Panc1 (cell line): Measurements from ENCODE around the gene GPC2. TPM values are rescaled to one million over a fixed set of nuclear protein-coding genes. Genes with fewer than 3 reads are reported as not detected.
"Not testable (repeated sequence)": the region's sequence is repeated elsewhere in the genome, so short reads cannot be mapped to it uniquely, and the experiment has no call there.

ENCODE experiments used
- ATAC-seq: fragments of 200-7000 bp; cut with Tn5 transposase; 2 replicates; pipeline ENCODE4 v1.9.1; 2020; ENCODE audit warnings: mild to moderate bottlenecking, moderate library complexity
- BruUV-seq: library from RNA; stranded (reverse); fragments of 400-500 nt; replicated peaks from 2 replicates; lab custom pipeline; 2021; lab: Mats Ljungman, UMichigan
- CTCF ChIA-PET: fragments of 300-600 bp; sonication (Branson Sonifier 250); formaldehyde crosslinking; loops from one replicate; lab custom pipeline; 2022; ENCODE audit warnings: antibody characterized with exemption; lab: Charles Lee
- POLR2A ChIA-PET: fragments of 300-600 bp; sonication (Branson Sonifier 250); formaldehyde crosslinking; loops from one replicate; lab custom pipeline; 2022; ENCODE audit warnings: antibody characterized with exemption; lab: Charles Lee
- DNase-seq: peaks from one replicate; pipeline ENCODE4 v3.0.0-alpha.2; 2010; ENCODE audit warnings: low read depth, low spot score
- H3K27ac ChIP-seq: 2 replicates; pipeline ENCODE4 v1.5.1; 2011; ENCODE audit warnings: mild to moderate bottlenecking, low read length, inconsistent platforms
- H3K27me3 ChIP-seq: fragments of 200-500 bp; sonication (Bioruptor generic); 2 replicates; pipeline ENCODE4 v1.6.0; 2014; ENCODE audit warnings: low read length, inconsistent platforms; ENCODE audit not compliant: control insufficient read depth, insufficient read depth
- H3K36me3 ChIP-seq: fragments of 200-500 bp; sonication (Bioruptor generic); 2 replicates; pipeline ENCODE4 v1.5.1; 2014; ENCODE audit warnings: inconsistent platforms, mild to moderate bottlenecking, low read length, moderate library complexity; ENCODE audit not compliant: control insufficient read depth, insufficient read depth
- H3K4me1 ChIP-seq: 2 replicates; pipeline ENCODE4 v1.5.1; 2011; ENCODE audit warnings: inconsistent platforms, mild to moderate bottlenecking, low read length, moderate library complexity; ENCODE audit not compliant: control insufficient read depth, insufficient read depth
- H3K4me3 ChIP-seq, 2 experiments: 2 replicates each; pipeline ENCODE4 v1.5.1; 2011 to 2012; ENCODE audit warnings: low read depth in 2 of 2, low read length in 2 of 2, mild to moderate bottlenecking in 2 of 2, inconsistent platforms in 1 of 2, moderate library complexity in 1 of 2
- H3K9me3 ChIP-seq: fragments of 200-500 bp; sonication (Bioruptor generic); 2 replicates; pipeline ENCODE4 v1.5.1; 2014; ENCODE audit warnings: low read depth, mild to moderate bottlenecking, inconsistent platforms, low read length, moderate library complexity; ENCODE audit not compliant: control insufficient read depth, insufficient read depth
- CTCF ChIP-seq: fragments of 450-650 bp; IDR thresholded peaks from 2 replicates; pipeline ENCODE4 v1.5.1; 2017; ENCODE audit warnings: mild to moderate bottlenecking
- POLR2AphosphoS5 ChIP-seq: IDR thresholded peaks from 2 replicates; pipeline ENCODE4 v1.6.1; 2012; ENCODE audit warnings: mild to moderate bottlenecking, low read depth, low read length, moderate library complexity
- REST ChIP-seq, 2 experiments: IDR thresholded peaks; 2 replicates each; pipeline ENCODE4 v1.6.1; 2011 to 2012; ENCODE audit warnings: low read depth in 2 of 2, control low read depth in 1 of 2, low read length in 1 of 2, mild to moderate bottlenecking in 1 of 2, moderate library complexity in 1 of 2; ENCODE audit not compliant: insufficient read depth in 1 of 2
- SIN3A ChIP-seq: IDR thresholded peaks from 2 replicates; pipeline ENCODE4 v1.6.1; 2012; ENCODE audit warnings: low read depth, mild to moderate bottlenecking, low read length, moderate library complexity, borderline replicate concordance; ENCODE audit not compliant: insufficient read depth
- TCF7L2 ChIP-seq: IDR thresholded peaks from 2 replicates; pipeline ENCODE4 v1.6.1; 2011; ENCODE audit warnings: mild to moderate bottlenecking, low read depth, low read length, inconsistent platforms
- in situ Hi-C: cut with HindIII; loops from 2 replicates; pipeline ENCODE4 v1.10.0; 2016; ENCODE audit warnings: low sequenced_read_pairs, low pct_unique_long_range_greater_than_20kb
- intact Hi-C: fragments of 100-400 bp; cut with micrococcal nuclease; formaldehyde crosslinking; loops from one replicate; pipeline ENCODE4 v1.10.0; 2022; ENCODE audit not compliant: unreplicated experiment
- total RNA-seq: library from RNA; stranded (reverse); gene quantifications from one replicate; pipeline ENCODE4 v1.2.1, GENCODE V29; 2021; ENCODE audit not compliant: unreplicated experiment

Gene GPC2
- total RNA-seq, 1 experiment from 2014 or later, result 7.9 TPM

- H3K4me1 ChIP-seq, result no peaks in the 10 kb centered on the region
- TF ChIP-seq SIN3A, result no peak
- H3K36me3 ChIP-seq, result no peaks in the 10 kb centered on the region
- in situ Hi-C loops (no loop called here), intact Hi-C loops (loop anchor here (5.0 kb wide), 1 partner anchor 84 kb away; no protein-coding TSS in a partner anchor)
- ChIA-PET CTCF (no interaction called here), POLR2A (interaction anchor here (0.6 kb wide), 1 partner anchor 54 kb away, joined by 5 read pairs; no protein-coding TSS in a partner anchor)
- BruUV-seq, result no TSS peak
- DNase-seq (no peak), ATAC-seq (no peak)
- no peaks in the 10 kb centered on the region for H3K27me3 ChIP-seq
- no peak overlapping the region for H3K4me3 ChIP-seq
- no peak overlapping the region for H3K27ac ChIP-seq
- H3K9me3 ChIP-seq, result no peaks in the 10 kb centered on the region
These were observed 38.7 kb upstream of the GPC2 start for GRCh38 chr7:100215895-100216294.

- BruUV-seq, in situ Hi-C loops, H3K4me3 ChIP-seq, H3K9me3 ChIP-seq, ATAC-seq, DNase-seq, H3K27ac ChIP-seq, H3K4me1 ChIP-seq, intact Hi-C loops, POLR2A ChIA-PET, H3K36me3 ChIP-seq, H3K27me3 ChIP-seq, CTCF ChIA-PET: not testable (repeated sequence)
These were observed 37.2 kb upstream of the GPC2 start for GRCh38 chr7:100214356-100214755.

DNA sequence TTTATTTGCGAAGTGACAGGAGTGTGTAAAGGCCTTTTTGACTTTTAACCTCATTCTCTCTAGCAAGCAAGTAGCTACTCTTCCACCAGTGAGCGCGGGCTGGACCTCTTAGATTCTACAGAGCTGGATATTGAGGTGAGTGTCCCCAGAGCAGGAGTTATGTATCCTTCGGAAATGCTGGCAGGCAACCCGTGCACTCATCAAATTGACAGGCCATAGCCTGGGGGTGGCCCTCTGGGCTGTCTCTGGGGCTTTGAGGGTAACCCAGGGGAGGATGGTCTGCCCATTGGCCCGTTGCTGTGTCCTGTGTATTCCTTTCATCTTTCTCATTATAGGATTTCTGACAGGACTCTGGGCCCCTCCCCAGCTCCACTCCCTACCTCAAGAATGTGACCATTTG is 36.5 kb upstream of the GPC2 start:
- DNase-seq (no peak), ATAC-seq (no peak)
- no peak overlapping the region for H3K4me3 ChIP-seq
- H3K27ac ChIP-seq, result no peak overlapping the region
- CTCF ChIA-PET, result no interaction called here
- intact Hi-C loops (no loop called here), in situ Hi-C loops (no loop called here)
- BruUV-seq, result no TSS peak
- no peaks in the 10 kb centered on the region for H3K4me1 ChIP-seq
- TF ChIP-seq REST (IDR thresholded peaks at IDR 0.05; ENCODE audit: insufficient read depth in 1 of 2, low read depth in 2 of 2, low read length in 1 of 2) (no peak), POLR2AphosphoS5 (no peak), SIN3A (no peak), TCF7L2 (no peak), CTCF (no peak)
- H3K9me3 ChIP-seq, result no peaks in the 10 kb centered on the region
- H3K36me3 ChIP-seq, result no peaks in the 10 kb centered on the region
- H3K27me3 ChIP-seq, result no peaks in the 10 kb centered on the region; the same call in none of the 2 replicates
- POLR2A ChIA-PET, result interaction anchor here (0.6 kb wide), 1 partner anchor 89 kb away, joined by 4 read pairs; no protein-coding TSS in a partner anchor
